Lung (tissue), 12 donors: Measurements from ENCODE around the gene ACOT7. TPM values are rescaled to one million over a fixed set of nuclear protein-coding genes. Genes with fewer than 3 reads are reported as not detected.
A peak's percentile ranks its signal among the peaks of the same experiment; 100 is the strongest.
"Not testable (repeated sequence)": the region's sequence is repeated elsewhere in the genome, so short reads cannot be mapped to it uniquely, and the experiment has no call there.

Source experiments
- ATAC-seq: fragments of 200-7000 bp; cut with Tn5 transposase; one replicate; pipeline ENCODE4 v1.9.1; 2020; ENCODE audit warnings: moderate number of reproducible peaks; ENCODE audit not compliant: insufficient read depth, low FRiP score
- DNase-seq, 3 donors: peaks; one replicate each; pipeline ENCODE4 v3.0.0-alpha.2; 2013 to 2017
- H3K27ac ChIP-seq, 2 donors: one replicate each; pipeline ENCODE4 v1.5.1; 2013; ENCODE audit warnings: mild to moderate bottlenecking in 2 of 2, moderate library complexity in 2 of 2, control low read depth in 1 of 2, inconsistent platforms in 1 of 2, low read depth in 1 of 2, low read length in 1 of 2
- H3K27me3 ChIP-seq, 3 donors: one replicate each; pipeline ENCODE4 v1.5.1; 2013; ENCODE audit warnings: low read length in 2 of 3; ENCODE audit not compliant: control insufficient read depth in 3 of 3, insufficient read depth in 3 of 3
- H3K36me3 ChIP-seq, 4 donors: one replicate each; pipeline ENCODE4 v1.5.1; 2013; ENCODE audit warnings: low read length in 4 of 4, mild to moderate bottlenecking in 1 of 4, moderate library complexity in 1 of 4; ENCODE audit not compliant: control insufficient read depth in 4 of 4, insufficient read depth in 4 of 4
- H3K4me1 ChIP-seq, 5 donors: one replicate each; pipeline ENCODE4 v1.5.1; 2013; ENCODE audit warnings: low read length in 5 of 5, mild to moderate bottlenecking in 2 of 5, moderate library complexity in 1 of 5; ENCODE audit not compliant: control insufficient read depth in 5 of 5, insufficient read depth in 5 of 5
- H3K4me3 ChIP-seq: one replicate; pipeline ENCODE4 v1.5.1; 2013; ENCODE audit warnings: mild to moderate bottlenecking, control low read depth, moderate library complexity
- H3K9ac ChIP-seq, 2 donors: one replicate each; pipeline ENCODE4 v1.5.1; 2013; ENCODE audit warnings: low read length in 2 of 2, control low read depth in 1 of 2; ENCODE audit not compliant: insufficient read depth in 1 of 2
- H3K9me3 ChIP-seq, 4 donors: one replicate each; pipeline ENCODE4 v1.5.1; 2013; ENCODE audit warnings: low read length in 3 of 4, mild to moderate bottlenecking in 1 of 4, moderate library complexity in 1 of 4; ENCODE audit not compliant: control insufficient read depth in 4 of 4, insufficient read depth in 3 of 4
- CTCF ChIP-seq: IDR thresholded peaks from 2 replicates; pipeline ENCODE4 v1.5.1; 2012; ENCODE audit warnings: mild to moderate bottlenecking; ENCODE audit errors: control extremely low read depth, extremely low read depth
- WGBS, 2 donors: extraction: QIAGEN DNeasy Blood & Tissue Kit; methylation state at CpG; one replicate each; pipeline ENCODE4 v1.1.7; 2013; 5-methylcytosine and 5-hydroxymethylcytosine counted together
- polyA plus RNA-seq, 2 donors: library from polyadenylated mRNA; stranded (reverse); fragments of 200-250 nt; gene quantifications; one replicate each; pipeline ENCODE4 v1.2.1, GENCODE V29; 2013
- total RNA-seq, 2 donors: library from RNA; depleted of rRNA in 1 of 2; stranded (reverse); fragments of >200 nt in 1 of 2; gene quantifications; one replicate each; pipeline ENCODE4 v1.2.1, GENCODE V29; 2014 to 2021
- donor health status: control.
- donor health status: control.
- donor health status: Bipolar disorder and iron deficiency.
- donor health status: healthy.
- donor health status: DM: yes; HTN: yes; CAD: no.

Gene ACOT7
- total and polyA plus RNA-seq, 4 donors: 8.8 to 37.4 (median 23.1) TPM

GRCh38 chr1:6438047-6438525, 44.5 kb upstream of the ACOT7 start:
- TF ChIP-seq CTCF: peak; percentile 66
- H3K27ac ChIP-seq: no peak overlapping the region
- peak; percentile 36 to 56 (median 52) for DNase-seq
- no peaks in the 10 kb centered on the region for H3K36me3 ChIP-seq
- peak; percentile 75 for ATAC-seq
- WGBS, 2 donors: 8 to 18% methylated on average over 5 of the region's 5 CpGs
- H3K9ac ChIP-seq: no peak overlapping the region
- H3K4me1 ChIP-seq: no peaks in the 10 kb centered on the region
- H3K4me3 ChIP-seq: no peak overlapping the region
- H3K27me3 ChIP-seq: peaks cover 6 to 25% (median 13%) of the 10 kb centered on the region in 3 donors
- H3K9me3 ChIP-seq: no peaks in the 10 kb centered on the region

GRCh38 chr1:6437012-6437700, 43.6 kb upstream of the ACOT7 start:
- H3K4me3 ChIP-seq, H3K9me3 ChIP-seq, H3K9ac ChIP-seq, DNase-seq, H3K27ac ChIP-seq, ATAC-seq, H3K4me1 ChIP-seq, H3K36me3 ChIP-seq: not testable (repeated sequence)
- 58 to 69% methylated on average over 22 of the region's 22 CpGs for WGBS, 2 donors
- H3K27me3 ChIP-seq: peaks cover 6 to 25% (median 13%) of the 10 kb centered on the region in 3 donors

GRCh38 chr1:6436277-6436676, 42.7 kb upstream of the ACOT7 start:
- DNase-seq, H3K27ac ChIP-seq, H3K9ac ChIP-seq, H3K4me1 ChIP-seq, ATAC-seq, H3K4me3 ChIP-seq, H3K9me3 ChIP-seq, H3K36me3 ChIP-seq: not testable (repeated sequence)
- 79 to 85% methylated on average over 3 of the region's 3 CpGs for WGBS, 2 donors
- peaks cover 4 to 16% (median 10%) of the 10 kb centered on the region in 3 donors for H3K27me3 ChIP-seq

- Histone ChIP-seq H3K4me1 (no peaks in the 10 kb centered on the region), H3K36me3 (no peaks in the 10 kb centered on the region), H3K27ac (no peak overlapping the region), H3K9ac (no peak overlapping the region), H3K9me3 (no peaks in the 10 kb centered on the region), H3K27me3 (peaks cover 0 to 12% (median 5%) of the 10 kb centered on the region in 3 donors), H3K4me3 (no peak overlapping the region)
- TF ChIP-seq CTCF: no peak
- ATAC-seq: no peak
- WGBS, 2 donors: 77 to 78% methylated on average over 3 of the region's 3 CpGs
- no peak for DNase-seq
Observed at GRCh38 chr1:6435547-6435946, 42.0 kb upstream of the ACOT7 start.
